HCT116 (cell line): ENCODE measurements around the gene LIPG.

ENCODE experiments used
- CEBPB ChIP-seq: IDR thresholded peaks from 2 replicates; pipeline ENCODE4 v1.6.1; 2012; ENCODE audit warnings: low read depth
- CTCF ChIP-seq, 3 experiments: fragments of 200-600 bp in 1 of 3; sonication (generic) in 1 of 3; IDR thresholded peaks in 2 of 3; conservative IDR thresholded peaks in 1 of 3; 2 replicates each; pipeline ENCODE4 v1.5.1; 2012 to 2017; ENCODE audit warnings: low read depth in 2 of 3, low read length in 2 of 3, antibody characterized with exemption in 1 of 3, borderline replicate concordance in 1 of 3, control low read depth in 1 of 3, mild to moderate bottlenecking in 1 of 3, mixed read lengths in 1 of 3, mixed run types in 1 of 3, moderate library complexity in 1 of 3; ENCODE audit not compliant: insufficient read depth in 1 of 3
- EGR1 ChIP-seq: IDR thresholded peaks from 2 replicates; pipeline ENCODE4 v1.6.1; 2012; ENCODE audit warnings: low read depth
- EZH2 ChIP-seq: fragments of 200-600 bp; sonication (generic); IDR thresholded peaks from 2 replicates; pipeline ENCODE4 v1.6.1; 2017; ENCODE audit warnings: antibody characterized with exemption, mixed run types
- MAX ChIP-seq: IDR thresholded peaks from 2 replicates; pipeline ENCODE4 v1.6.1; 2012
- POLR2A ChIP-seq: IDR thresholded peaks from 2 replicates; pipeline ENCODE4 v1.7.0; 2011; ENCODE audit warnings: borderline replicate concordance; ENCODE audit not compliant: insufficient read depth, insufficient read length; ENCODE audit errors: extremely low read depth
- POLR2AphosphoS5 ChIP-seq: IDR thresholded peaks from 2 replicates; pipeline ENCODE4 v1.6.1; 2011; ENCODE audit warnings: mild to moderate bottlenecking, low read depth, low read length, moderate library complexity
- RAD21 ChIP-seq: IDR thresholded peaks from 2 replicates; pipeline ENCODE4 v1.6.1; 2012; ENCODE audit warnings: low read depth, mild to moderate bottlenecking
- REST ChIP-seq: IDR thresholded peaks from 2 replicates; pipeline ENCODE4 v1.6.1; 2012; ENCODE audit warnings: low read depth
- SP1 ChIP-seq: IDR thresholded peaks from 2 replicates; pipeline ENCODE4 v1.6.1; 2012; ENCODE audit warnings: low read depth

GRCh38 chr18:49640741-49641140 is 78.9 kb downstream of the LIPG start:
- TF ChIP-seq REST (no peak), CTCF (IDR thresholded peaks at IDR 0.05 in 2 of 3, conservative IDR thresholded peaks at IDR 0.05 in 1 of 3; ENCODE audit: borderline replicate concordance in 1 of 3, insufficient read depth in 1 of 3, low read depth in 2 of 3, low read length in 2 of 3) (no peak), POLR2AphosphoS5 (no peak), CEBPB (no peak), RAD21 (no peak), SP1 (no peak), POLR2A (no peak), MAX (no peak), EZH2 (no peak), EGR1 (no peak)
